ENCODE results near the gene RAPGEF2.

GRCh38 chr4:159227984-159228383 is 125.1 kb downstream of the RAPGEF2 start:
- TF ChIP-seq POLR2A (IDR thresholded peaks at IDR 0.05) (no peak), CTCF (IDR thresholded peaks at IDR 0.05) (no peak)

Measured in testis (tissue), 2 donors.